ENCODE measurements around the gene CREB3L4. TPM values are rescaled to one million over a fixed set of nuclear protein-coding genes. Genes with fewer than 3 reads are reported as not detected.

Gene CREB3L4
- polyA plus RNA-seq, 4 donors: 31.4 to 37.0 (median 34.8) TPM

Other genes with a start within 250 kb of the CREB3L4 start
- gene INTS3, start 239.9 kb upstream of the CREB3L4 start, polyA plus RNA-seq (ENCODE audit: insufficient read length in 4 of 4): 100 to 1,000 TPM in 2 of 4 donors, 10 to 100 TPM in 2; 89.5 to 122 (median 97.7) TPM
- gene SLC27A3, start 192.5 kb upstream of the CREB3L4 start, polyA plus RNA-seq (ENCODE audit: insufficient read length in 4 of 4): 10 to 100 TPM; 34.0 to 44.8 (median 37.3) TPM
- 10 to 100 TPM; 24.1 to 30.4 (median 24.9) TPM for gene GATAD2B, start 44.9 kb upstream of the CREB3L4 start, polyA plus RNA-seq (ENCODE audit: insufficient read length in 4 of 4)
- 10 to 100 TPM; 27.6 to 40.0 (median 32.9) TPM for gene DENND4B, start 21.2 kb upstream of the CREB3L4 start, polyA plus RNA-seq (ENCODE audit: insufficient read length in 4 of 4)
- gene CRTC2, start 9.3 kb upstream of the CREB3L4 start, polyA plus RNA-seq (ENCODE audit: insufficient read length in 4 of 4): 10 to 100 TPM; 38.8 to 44.3 (median 41.3) TPM
- 10 to 100 TPM; 80.8 to 96.4 (median 89.8) TPM for gene SLC39A1, start 4.4 kb upstream of the CREB3L4 start, polyA plus RNA-seq (ENCODE audit: insufficient read length in 4 of 4)
- 100 to 1,000 TPM; 106 to 122 (median 113) TPM for gene JTB, start 9.8 kb downstream of the CREB3L4 start, polyA plus RNA-seq (ENCODE audit: insufficient read length in 4 of 4)
- 100 to 1,000 TPM; 155 to 169 (median 160) TPM for gene RAB13, start 18.4 kb downstream of the CREB3L4 start, polyA plus RNA-seq (ENCODE audit: insufficient read length in 4 of 4)
- 1,000 to 10,000 TPM; 2,530 to 3,078 (median 2,700) TPM for gene RPS27, start 22.9 kb downstream of the CREB3L4 start, polyA plus RNA-seq (ENCODE audit: insufficient read length in 4 of 4)
- gene NUP210L, start 187.2 kb downstream of the CREB3L4 start, polyA plus RNA-seq (ENCODE audit: insufficient read length in 4 of 4): under 1 TPM; 0.03 to 0.09 (median 0.05) TPM
- 100 to 1,000 TPM; 262 to 286 (median 278) TPM for gene TPM3, start 224.2 kb downstream of the CREB3L4 start, polyA plus RNA-seq (ENCODE audit: insufficient read length in 4 of 4)
- not detected for gene CFAP141, start 238.4 kb downstream of the CREB3L4 start, polyA plus RNA-seq (ENCODE audit: insufficient read length in 4 of 4)

Data from right renal pelvis (tissue), 4 donors.